ENCODE data around the gene HMCN2.

Gene HMCN2

DNA sequence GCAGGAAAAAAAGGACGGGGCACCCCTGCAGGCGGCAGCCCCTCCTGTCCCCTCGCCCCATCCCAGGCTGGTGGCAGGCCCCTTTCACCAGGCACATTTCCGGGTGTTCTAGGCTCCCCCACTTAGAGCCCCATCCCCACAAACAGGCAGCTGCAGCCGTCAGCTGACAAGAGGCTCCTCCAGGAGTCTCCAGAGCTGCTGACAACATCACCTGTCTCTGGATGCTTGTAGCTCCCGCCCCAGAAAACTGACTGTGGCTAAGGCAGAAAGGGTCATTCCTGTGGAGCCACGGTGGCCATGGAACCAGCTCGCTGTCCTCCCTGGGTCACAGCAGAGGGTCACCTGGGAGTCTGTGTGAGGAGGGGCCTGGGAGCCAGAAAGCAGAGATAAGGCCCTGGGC, 50.9 kb downstream of the HMCN2 start:
- no peak overlapping the region for H3K4me3 ChIP-seq (ENCODE audit: low read depth, low read length)
- TF ChIP-seq, protein P1, sequence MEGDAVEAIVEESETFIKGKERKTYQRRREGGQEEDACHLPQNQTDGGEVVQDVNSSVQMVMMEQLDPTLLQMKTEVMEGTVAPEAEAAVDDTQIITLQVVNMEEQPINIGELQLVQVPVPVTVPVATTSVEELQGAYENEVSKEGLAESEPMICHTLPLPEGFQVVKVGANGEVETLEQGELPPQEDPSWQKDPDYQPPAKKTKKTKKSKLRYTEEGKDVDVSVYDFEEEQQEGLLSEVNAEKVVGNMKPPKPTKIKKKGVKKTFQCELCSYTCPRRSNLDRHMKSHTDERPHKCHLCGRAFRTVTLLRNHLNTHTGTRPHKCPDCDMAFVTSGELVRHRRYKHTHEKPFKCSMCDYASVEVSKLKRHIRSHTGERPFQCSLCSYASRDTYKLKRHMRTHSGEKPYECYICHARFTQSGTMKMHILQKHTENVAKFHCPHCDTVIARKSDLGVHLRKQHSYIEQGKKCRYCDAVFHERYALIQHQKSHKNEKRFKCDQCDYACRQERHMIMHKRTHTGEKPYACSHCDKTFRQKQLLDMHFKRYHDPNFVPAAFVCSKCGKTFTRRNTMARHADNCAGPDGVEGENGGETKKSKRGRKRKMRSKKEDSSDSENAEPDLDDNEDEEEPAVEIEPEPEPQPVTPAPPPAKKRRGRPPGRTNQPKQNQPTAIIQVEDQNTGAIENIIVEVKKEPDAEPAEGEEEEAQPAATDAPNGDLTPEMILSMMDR (IDR thresholded peaks at IDR 0.05; ENCODE audit: borderline replicate concordance, insufficient read depth, low read depth, low read length): no peak

DNA sequence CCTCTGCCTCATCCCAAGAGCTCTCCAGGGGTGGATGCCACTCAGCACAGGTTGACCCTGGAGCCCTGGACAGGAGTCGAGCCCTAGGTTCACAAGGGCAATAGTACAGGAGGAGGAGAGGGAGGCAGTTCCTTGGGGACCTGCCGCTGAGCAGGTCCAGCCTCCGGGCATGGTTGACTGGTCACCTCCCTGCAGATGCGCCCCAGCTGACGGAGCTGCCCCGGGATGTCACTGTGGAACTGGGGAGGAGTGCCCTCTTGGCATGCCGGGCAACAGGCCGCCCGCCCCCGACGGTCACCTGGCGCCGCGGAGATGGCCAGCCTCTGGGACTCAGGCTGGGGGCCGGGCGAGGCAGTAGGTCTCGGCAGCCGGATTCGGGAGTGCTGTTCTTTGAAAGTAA, 53.7 kb downstream of the HMCN2 start:
- TF ChIP-seq, protein P1 (IDR thresholded peaks at IDR 0.05; ENCODE audit: borderline replicate concordance, insufficient read depth, low read depth, low read length): no peak
- H3K4me3 ChIP-seq (ENCODE audit: low read depth, low read length): no peak overlapping the region

DNA sequence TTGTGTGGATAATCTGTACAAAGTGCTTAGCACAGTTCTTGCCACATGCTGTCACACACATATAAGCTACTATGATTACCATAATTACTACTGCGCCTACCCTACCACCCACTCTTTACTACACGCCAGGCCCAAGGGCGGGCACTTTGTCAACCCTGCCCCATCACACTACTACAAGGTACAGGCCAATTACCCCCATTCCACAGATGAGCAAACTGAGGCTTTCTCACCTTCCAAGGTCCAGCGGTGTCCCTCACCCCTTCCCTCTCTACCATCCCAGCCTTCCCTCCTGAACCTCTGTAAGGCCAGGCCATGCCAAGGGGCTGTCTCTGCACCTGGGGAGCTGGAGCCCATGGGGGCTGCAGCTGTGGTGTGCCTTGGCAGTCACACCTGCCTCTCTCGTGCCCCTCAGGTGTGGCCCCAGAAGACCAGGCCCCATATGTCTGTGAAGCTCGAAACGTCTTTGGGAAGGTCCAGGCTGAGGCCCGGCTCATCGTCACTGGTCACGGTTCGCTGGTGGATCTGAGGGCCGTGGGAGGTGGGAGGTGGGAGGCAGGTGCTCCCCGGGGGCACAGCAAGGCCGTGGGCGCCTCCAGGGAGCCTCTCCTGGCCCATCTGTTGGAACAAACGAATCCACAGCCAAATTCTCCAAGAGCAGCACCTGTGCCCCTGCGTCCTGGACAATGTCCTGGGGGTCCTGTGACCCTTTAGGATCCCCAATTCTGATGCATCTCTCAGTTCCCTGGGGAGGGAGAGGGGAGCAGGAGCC, 54.6 kb downstream of the HMCN2 start:
- H3K4me3 ChIP-seq (ENCODE audit: low read depth, low read length): no peak overlapping the region
- TF ChIP-seq, protein P1 (IDR thresholded peaks at IDR 0.05; ENCODE audit: borderline replicate concordance, insufficient read depth, low read depth, low read length): no peak

DNA sequence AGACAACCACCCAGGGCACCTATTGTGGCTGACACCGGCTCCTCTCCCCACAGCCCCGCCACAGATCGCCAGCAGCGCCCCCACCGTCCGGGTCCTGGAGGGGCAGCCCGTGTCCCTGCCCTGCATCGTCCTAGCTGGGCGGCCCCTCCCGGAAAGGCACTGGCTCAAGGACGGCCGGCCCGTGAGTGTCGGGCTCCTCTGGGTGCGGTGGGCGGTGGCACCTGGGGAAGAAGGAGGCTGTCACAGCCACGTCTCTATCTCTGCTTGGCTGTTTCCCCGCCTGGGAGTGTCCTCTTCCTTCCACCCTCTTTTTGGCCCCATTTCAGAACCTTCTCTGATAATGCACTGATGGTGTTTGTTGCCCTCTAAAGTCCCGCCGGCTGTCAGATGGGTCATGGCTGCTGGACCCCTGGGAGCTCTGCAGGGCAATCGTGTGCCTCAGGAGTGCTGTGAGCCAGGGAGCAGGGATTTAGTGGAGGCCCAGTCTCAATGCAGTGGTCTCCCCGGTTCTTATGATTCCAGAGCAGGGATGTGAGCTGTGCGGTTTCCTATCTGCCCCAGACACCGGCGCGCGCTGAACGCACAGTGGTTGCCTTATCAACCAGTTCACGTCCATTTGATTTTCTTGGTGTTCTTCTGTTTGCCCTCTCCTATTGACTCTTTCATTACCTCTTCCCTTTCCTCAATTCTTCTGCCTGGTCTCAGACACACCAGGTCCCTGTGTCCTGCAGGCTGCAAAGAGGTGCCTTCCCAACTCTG, 55.3 kb downstream of the HMCN2 start:
- H3K4me3 ChIP-seq (ENCODE audit: low read depth, low read length): no peak overlapping the region
- TF ChIP-seq, protein P1 (IDR thresholded peaks at IDR 0.05; ENCODE audit: borderline replicate concordance, insufficient read depth, low read depth, low read length): no peak

DNA sequence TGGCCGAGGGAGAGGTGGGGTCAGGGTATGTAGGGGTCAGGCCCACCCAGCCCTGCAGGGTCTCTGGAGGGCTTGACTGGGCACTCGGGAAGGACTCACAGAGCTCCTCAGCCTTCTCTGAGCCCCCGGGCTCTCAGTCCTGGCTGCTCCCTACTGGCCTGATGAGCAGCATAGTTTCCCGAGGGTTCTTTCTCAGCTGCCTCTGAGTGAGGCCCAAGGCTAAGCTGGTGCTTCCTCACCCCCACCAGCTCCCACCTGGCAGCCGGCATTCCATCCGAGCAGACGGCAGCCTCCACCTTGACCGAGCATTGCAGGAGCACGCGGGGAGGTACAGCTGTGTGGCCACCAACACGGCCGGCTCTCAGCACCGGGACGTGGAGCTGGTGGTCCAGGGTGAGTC, 56.0 kb downstream of the HMCN2 start:
- TF ChIP-seq, protein P1 (IDR thresholded peaks at IDR 0.05; ENCODE audit: borderline replicate concordance, insufficient read depth, low read depth, low read length): no peak
- H3K4me3 ChIP-seq (ENCODE audit: low read depth, low read length): no peak overlapping the region

DNA sequence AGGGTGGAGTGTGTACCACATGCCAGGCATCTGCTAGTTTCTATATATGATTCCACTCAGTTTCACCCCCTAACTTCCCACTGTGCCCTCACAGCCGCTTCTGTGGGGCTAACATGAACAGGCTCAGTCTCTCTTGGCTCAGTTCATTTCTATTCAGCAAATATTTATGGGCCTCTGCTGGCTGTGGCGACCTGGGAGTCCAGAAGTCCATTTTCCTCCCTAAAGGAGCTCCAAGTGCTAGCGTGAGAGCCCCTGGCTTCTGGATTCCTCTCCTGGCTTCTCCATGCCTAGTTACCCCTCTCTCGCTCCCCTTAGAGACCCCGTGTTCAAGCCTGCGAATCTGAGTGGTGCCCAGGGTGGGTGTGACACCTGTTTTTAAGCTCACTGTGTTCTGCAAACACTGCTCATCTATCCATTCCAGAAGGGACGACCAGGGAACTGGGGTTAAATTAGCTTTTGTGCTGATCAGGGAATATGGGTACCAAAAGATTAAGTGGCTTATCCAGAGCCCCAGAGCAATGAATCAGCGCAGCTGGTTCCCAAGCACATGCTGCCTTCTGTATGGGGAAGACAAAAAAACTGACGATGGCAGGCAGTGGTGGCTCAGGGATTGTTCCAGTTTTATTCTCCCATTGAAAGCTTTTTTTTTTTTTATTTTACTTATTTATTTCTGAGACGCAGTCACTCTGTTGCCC, 57.6 kb downstream of the HMCN2 start:
- no peak overlapping the region for H3K4me3 ChIP-seq (ENCODE audit: low read depth, low read length)
- TF ChIP-seq, protein P1 (IDR thresholded peaks at IDR 0.05; ENCODE audit: borderline replicate concordance, insufficient read depth, low read depth, low read length): no peak

Measured in GM12875 (cell line).